Activated CD4-positive, alpha-beta T cell treated with anti-CD3 and anti-CD28 coated beads for 1 hour (primary cell): ENCODE results near the gene BRINP3.

Experiments used
- DNase-seq: peaks from one replicate; pipeline ENCODE4 v3.0.0-alpha.2; 2020

The BRINP3 gene

GRCh38 chr1:190098756-190099155, 378.9 kb downstream of the BRINP3 start:
- DNase-seq = no peak

- no peak for DNase-seq
These were observed 379.6 kb downstream of the BRINP3 start for GRCh38 chr1:190098107-190098506.

- no peak for DNase-seq
These were observed 382.1 kb downstream of the BRINP3 start for GRCh38 chr1:190095596-190095995.

GRCh38 chr1:190084552-190084951, 393.1 kb downstream of the BRINP3 start:
- DNase-seq = no peak

GRCh38 chr1:190068304-190068703, 409.4 kb downstream of the BRINP3 start:
- DNase-seq = no peak

- no peak for DNase-seq
These were observed 410.1 kb downstream of the BRINP3 start for GRCh38 chr1:190067592-190067991.

GRCh38 chr1:190066011-190066410, 411.7 kb downstream of the BRINP3 start:
- no peak for DNase-seq

GRCh38 chr1:190049314-190049713, 428.4 kb downstream of the BRINP3 start:
- no peak for DNase-seq
